Esophagus muscularis mucosa (tissue), 4 donors: ENCODE data around the gene ZNF142.

Source experiments
- EP300 ChIP-seq: sonication (generic); formaldehyde crosslinking; IDR thresholded peaks from one replicate; pipeline ENCODE4 v1.6.1; 2017; ENCODE audit warnings: antibody characterized with exemption
- POLR2A ChIP-seq: fragments of 450-650 bp; IDR thresholded peaks from one replicate; pipeline ENCODE4 v1.6.1; 2017; ENCODE audit warnings: antibody characterized with exemption, moderate library complexity, mild to moderate bottlenecking, low read depth
- POLR2AphosphoS5 ChIP-seq, 2 donors: sonication (generic); formaldehyde crosslinking; IDR thresholded peaks; one replicate each; pipeline ENCODE4 v1.6.1; 2017; ENCODE audit warnings: antibody characterized with exemption in 2 of 2
- TF ChIP-seq, protein P1 (sequence below), 3 experiments: fragments of 200-600 bp in 2 of 3; fragments of 450-650 bp in 1 of 3; sonication (generic) in 2 of 3; IDR thresholded peaks; one replicate each; pipeline ENCODE4 v1.5.1; 2017 to 2019; ENCODE audit warnings: antibody characterized with exemption in 3 of 3, mild to moderate bottlenecking in 2 of 3, moderate library complexity in 1 of 3

DNA sequence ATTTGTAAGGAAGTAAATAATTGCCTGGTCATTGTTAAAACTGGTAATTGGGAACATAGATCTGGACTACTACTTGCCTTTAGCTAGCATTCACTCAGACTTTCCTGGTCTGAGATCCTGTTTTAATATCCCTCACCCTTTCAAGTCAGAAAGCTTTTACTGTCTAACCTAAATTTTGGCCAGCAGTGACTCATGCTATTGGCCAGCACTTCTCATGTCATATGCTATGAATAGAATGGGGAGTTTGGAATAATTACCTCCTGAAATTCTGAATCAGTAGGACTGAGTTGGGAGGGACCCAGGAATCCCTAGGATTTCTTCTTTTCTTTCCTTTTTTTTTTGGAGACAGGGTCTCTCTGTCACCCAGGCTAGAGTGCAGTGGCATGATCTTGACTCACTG, 31.8 kb upstream of the ZNF142 start:
- TF ChIP-seq, protein P1, sequence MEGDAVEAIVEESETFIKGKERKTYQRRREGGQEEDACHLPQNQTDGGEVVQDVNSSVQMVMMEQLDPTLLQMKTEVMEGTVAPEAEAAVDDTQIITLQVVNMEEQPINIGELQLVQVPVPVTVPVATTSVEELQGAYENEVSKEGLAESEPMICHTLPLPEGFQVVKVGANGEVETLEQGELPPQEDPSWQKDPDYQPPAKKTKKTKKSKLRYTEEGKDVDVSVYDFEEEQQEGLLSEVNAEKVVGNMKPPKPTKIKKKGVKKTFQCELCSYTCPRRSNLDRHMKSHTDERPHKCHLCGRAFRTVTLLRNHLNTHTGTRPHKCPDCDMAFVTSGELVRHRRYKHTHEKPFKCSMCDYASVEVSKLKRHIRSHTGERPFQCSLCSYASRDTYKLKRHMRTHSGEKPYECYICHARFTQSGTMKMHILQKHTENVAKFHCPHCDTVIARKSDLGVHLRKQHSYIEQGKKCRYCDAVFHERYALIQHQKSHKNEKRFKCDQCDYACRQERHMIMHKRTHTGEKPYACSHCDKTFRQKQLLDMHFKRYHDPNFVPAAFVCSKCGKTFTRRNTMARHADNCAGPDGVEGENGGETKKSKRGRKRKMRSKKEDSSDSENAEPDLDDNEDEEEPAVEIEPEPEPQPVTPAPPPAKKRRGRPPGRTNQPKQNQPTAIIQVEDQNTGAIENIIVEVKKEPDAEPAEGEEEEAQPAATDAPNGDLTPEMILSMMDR (IDR thresholded peaks at IDR 0.05), result no peak
- TF ChIP-seq POLR2A (no peak), POLR2AphosphoS5 (IDR thresholded peaks at IDR 0.05) (no peak), EP300 (no peak)
